Prostate gland (tissue), 2 donors: Measurements from ENCODE around the gene H6PD. TPM values are rescaled to one million over a fixed set of nuclear protein-coding genes. Genes with fewer than 3 reads are reported as not detected.

ENCODE experiments used
- DNase-seq: peaks from one replicate; pipeline ENCODE4 v3.0.0-alpha.2; 2019; ENCODE audit warnings: low spot score
- H3K27ac ChIP-seq, 2 donors: fragments of 200-600 bp; sonication (generic); 2 replicates each; pipeline ENCODE4 v1.5.1; 2017 to 2019
- H3K27me3 ChIP-seq: fragments of 200-600 bp; sonication (generic); replicated peaks from 2 replicates; pipeline ENCODE4 v1.5.1; 2019; ENCODE audit not compliant: insufficient read depth
- H3K36me3 ChIP-seq, 2 donors: fragments of 200-600 bp; sonication (generic); 1 replicate in 1 of 2; 2 replicates in 1 of 2; pipeline versions ENCODE4 v1.5.1 to v1.8.1; 2017 to 2019
- H3K4me1 ChIP-seq: fragments of 200-600 bp; sonication (generic); replicated peaks from 2 replicates; pipeline ENCODE4 v1.5.1; 2019
- H3K4me3 ChIP-seq, 2 donors: fragments of 200-600 bp; sonication (generic); 2 replicates each; pipeline ENCODE4 v1.5.1; 2017 to 2019
- H3K9me3 ChIP-seq: fragments of 200-600 bp; sonication (generic); 2 replicates; pipeline ENCODE4 v1.5.1; 2017
- CTCF ChIP-seq, 4 experiments: fragments of 200-600 bp in 2 of 4; fragments of 450-650 bp in 2 of 4; sonication (generic) in 2 of 4; IDR thresholded peaks; 1 replicate in 3 of 4; 2 replicates in 1 of 4; pipeline ENCODE4 v1.5.1; 2016 to 2019; ENCODE audit warnings: antibody characterized with exemption in 4 of 4, mild to moderate bottlenecking in 2 of 4, moderate library complexity in 2 of 4
- POLR2A ChIP-seq: fragments of 450-650 bp; IDR thresholded peaks from one replicate; pipeline ENCODE4 v1.6.1; 2016; ENCODE audit warnings: antibody characterized with exemption, mild to moderate bottlenecking
- POLR2AphosphoS5 ChIP-seq: sonication (generic); formaldehyde crosslinking; IDR thresholded peaks from one replicate; pipeline ENCODE4 v1.6.1; 2017; ENCODE audit warnings: antibody characterized with exemption
- WGBS: methylation state at CpG from one replicate; pipeline ENCODE4 v1.1.5; 2018; 5-methylcytosine and 5-hydroxymethylcytosine counted together
- intact Hi-C: fragments of 100-400 bp; cut with DNase I; formaldehyde crosslinking; loops from one replicate; pipeline ENCODE4 v1.14.2; 2022
- total RNA-seq, 2 donors: library from RNA; depleted of rRNA; stranded (reverse); fragments of >200 nt; gene quantifications; one replicate each; pipeline ENCODE4 v1.1.0, GENCODE V29; 2016

The H6PD gene
- total RNA-seq, 2 donors from 2014 or later = 52.8 to 88.8 TPM

GRCh38 chr1:9289090-9289534, 54.5 kb downstream of the H6PD start:
- 53% methylated on average over 6 of the region's 6 CpGs for WGBS
- Histone ChIP-seq H3K4me3 (no peak overlapping the region), H3K27ac (no peak overlapping the region), H3K27me3 (no peaks in the 10 kb centered on the region), H3K4me1 (no peaks in the 10 kb centered on the region), H3K36me3 (no peaks in the 10 kb centered on the region), H3K9me3 (no peaks in the 10 kb centered on the region)
- intact Hi-C loops = loop anchor here (5.0 kb wide), 1 partner anchor 203 kb away; no protein-coding TSS in a partner anchor
- peak; percentile 68 for DNase-seq
- TF ChIP-seq POLR2AphosphoS5 (peak; percentile 40), CTCF (IDR thresholded peaks at IDR 0.05) (peak; percentile 95 to 97 (median 96)), POLR2A (no peak)

GRCh38 chr1:9289711-9290485, 55.3 kb downstream of the H6PD start:
- WGBS = 45% methylated on average over 5 of the region's 5 CpGs
- Histone ChIP-seq H3K36me3 (no peaks in the 10 kb centered on the region), H3K9me3 (no peaks in the 10 kb centered on the region), H3K27me3 (no peaks in the 10 kb centered on the region), H3K4me3 (no peak overlapping the region), H3K4me1 (no peaks in the 10 kb centered on the region), H3K27ac (peak overlapping the region in 1 of 2 donors; percentile 24)
- intact Hi-C loops = loop anchor here (2.0 to 5.0 kb wide), 3 partner anchors 82 to 202 kb away; no protein-coding TSS in a partner anchor
- TF ChIP-seq CTCF (IDR thresholded peaks at IDR 0.05) (no peak), POLR2AphosphoS5 (no peak), POLR2A (no peak)
- peak; percentile 27 for DNase-seq

DNA sequence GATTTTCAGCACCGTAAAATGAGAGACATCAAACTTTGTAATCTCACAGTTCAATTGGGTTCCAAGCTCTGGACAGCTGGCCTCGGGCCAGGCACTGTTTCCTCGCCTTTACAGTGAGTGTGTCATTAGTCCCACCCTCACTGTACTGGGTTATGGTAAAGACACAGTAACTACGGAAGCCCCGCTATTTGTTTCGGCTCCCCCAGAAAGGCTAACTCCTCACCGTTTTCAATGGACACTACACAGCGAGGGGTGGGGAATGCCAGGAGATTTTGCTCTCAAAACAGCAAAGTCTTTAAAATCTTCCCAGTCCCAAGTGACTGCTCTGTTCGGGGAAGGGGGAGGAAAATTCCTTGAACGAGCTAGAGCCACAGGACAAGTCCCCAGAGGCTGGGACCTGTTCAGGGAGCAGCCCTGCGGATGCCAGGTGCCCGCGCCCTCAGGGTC, 57.4 kb downstream of the H6PD start:
- H3K4me1 ChIP-seq = no peaks in the 10 kb centered on the region
- peak; percentile 46 for DNase-seq

DNA sequence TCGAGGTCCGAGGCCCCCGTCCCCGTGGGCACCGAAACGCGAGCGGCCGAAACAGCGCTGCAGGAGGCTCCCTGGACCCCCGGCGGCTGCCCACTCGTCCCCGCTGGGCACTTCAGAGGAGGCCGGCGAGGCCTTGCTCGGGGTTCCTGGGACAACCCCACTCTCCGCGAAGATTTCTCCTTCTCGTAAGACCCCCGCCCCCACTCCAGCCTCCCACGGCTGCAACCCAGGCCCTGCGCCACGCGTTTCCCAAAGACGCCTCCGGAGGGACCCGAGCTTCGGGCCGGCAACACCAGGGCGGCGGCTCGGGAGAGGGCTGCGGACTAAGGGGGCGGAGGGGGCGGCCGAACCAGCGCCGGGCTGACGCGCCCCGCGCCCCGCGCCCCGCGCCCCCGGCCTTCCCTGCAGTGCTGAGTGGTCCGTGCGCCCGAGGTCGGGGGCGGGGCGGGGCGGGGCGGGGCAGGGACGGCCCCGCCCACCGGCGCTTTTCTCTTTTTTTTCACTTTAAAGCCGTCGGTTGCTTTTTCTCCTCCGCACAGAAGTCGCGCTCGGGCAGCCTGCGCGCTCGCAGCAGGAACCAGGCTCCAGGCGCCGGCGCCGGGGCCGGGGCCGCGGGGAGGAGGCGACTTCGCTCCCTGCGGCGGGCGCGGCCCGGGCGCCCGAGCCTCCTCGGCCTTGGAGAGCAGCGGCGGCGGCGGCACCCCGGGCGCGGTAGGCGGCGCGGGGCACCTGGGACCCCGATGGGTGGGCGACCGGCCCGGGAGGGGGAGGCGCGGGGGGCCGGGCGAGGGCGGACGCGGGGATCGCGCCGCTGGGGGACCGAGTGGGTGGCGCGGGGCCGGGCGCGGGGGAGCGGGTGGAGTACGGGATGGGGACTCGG, 58.0 kb downstream of the H6PD start, which contains the start of gene SPSB1:
Gene SPSB1 (plus strand): TSS at position 534 of the 880 bp plus-strand sequence. CDS start 62,998 bp downstream, outside the sequence.
- Histone ChIP-seq H3K36me3 (no peaks in the 10 kb centered on the region), H3K9me3 (no peaks in the 10 kb centered on the region), H3K4me1 (no peaks in the 10 kb centered on the region), H3K4me3 (peak within 1 kb of the TSS; percentile 81 to 94), H3K27ac (peak within 1 kb of the TSS; percentile 86 to 92), H3K27me3 (no peaks in the 10 kb centered on the region)
- TF ChIP-seq CTCF (IDR thresholded peaks at IDR 0.05) (peak in 1 of 4 experiments; percentile 13), POLR2AphosphoS5 (peak; percentile 42), POLR2A (peak; percentile 73)
- intact Hi-C loops = loop anchor here (5.0 kb wide), 1 partner anchor 80 kb away; no protein-coding TSS in a partner anchor
- 1% methylated on average over 69 of the region's 119 CpGs for WGBS
- peak; percentile 78 for DNase-seq

More for the DNA sequence above, 57.4 kb downstream of the H6PD start:
- 10% methylated on average over 12 of the region's 13 CpGs for WGBS
- intact Hi-C loops = loop anchor here (2.0 to 5.0 kb wide), 2 partner anchors 80 to 163 kb away; no protein-coding TSS in a partner anchor
- Histone ChIP-seq H3K9me3 (no peaks in the 10 kb centered on the region), H3K27ac (peak overlapping the region; percentile 86 to 92), H3K4me3 (peak overlapping the region; percentile 81 to 94), H3K27me3 (no peaks in the 10 kb centered on the region), H3K36me3 (no peaks in the 10 kb centered on the region)
- TF ChIP-seq CTCF (IDR thresholded peaks at IDR 0.05) = no peak
- peak; percentile 8 for TF ChIP-seq POLR2AphosphoS5
